ENCODE measurements around the gene PRR5. TPM values are rescaled to one million over a fixed set of nuclear protein-coding genes. Genes with fewer than 3 reads are reported as not detected.
A peak's percentile ranks its signal among the peaks of the same experiment; 100 is the strongest.

The PRR5 gene
- total RNA-seq, 2 donors from 2014 or later: 12.5 to 20.4 TPM

DNA sequence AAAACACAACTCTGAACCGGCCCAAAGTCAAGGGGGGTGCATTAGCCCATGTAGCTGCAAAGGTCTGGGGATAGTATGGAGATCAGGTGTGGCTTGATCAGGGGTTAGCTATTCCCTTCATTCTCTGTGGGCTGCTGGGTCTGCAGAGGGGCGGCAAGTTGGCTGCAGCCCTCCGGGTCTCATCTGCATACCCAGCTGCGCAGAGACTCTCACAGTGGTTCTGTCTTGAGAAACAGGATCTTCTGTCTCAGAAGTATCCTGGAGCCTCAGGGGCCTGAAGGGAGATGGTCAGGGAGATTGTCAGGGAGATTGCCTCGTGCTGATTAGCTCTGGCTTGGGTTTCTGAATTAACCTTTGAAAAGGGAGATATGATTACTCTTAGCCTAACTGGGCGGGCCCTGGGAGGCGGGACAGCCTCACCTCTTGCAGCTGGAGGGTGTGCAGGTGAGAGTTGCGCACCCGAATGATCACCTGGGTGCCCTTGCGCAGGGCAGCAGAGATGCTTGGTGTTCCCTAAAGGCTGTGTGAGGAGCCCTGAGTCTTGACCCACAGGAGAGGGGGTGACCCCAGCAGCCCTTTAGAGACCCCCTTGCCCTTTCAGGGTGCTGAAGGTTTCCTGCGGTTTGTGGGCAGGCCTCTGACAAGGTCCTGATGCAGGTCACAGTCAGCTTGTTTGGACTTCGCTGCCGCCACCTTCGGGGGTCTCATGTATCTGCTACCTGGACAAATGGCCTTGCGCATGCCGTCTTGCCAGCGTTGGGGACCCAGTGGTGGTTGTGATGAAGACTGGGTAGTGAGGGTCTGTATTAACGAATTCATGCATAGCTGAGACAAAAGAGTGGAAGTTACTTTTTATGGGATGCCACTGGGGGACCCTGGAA, 57.7 kb downstream of the PRR5 start:
- Histone ChIP-seq H3K4me1 (peaks cover 25% of the 10 kb centered on the region), H3K27ac (no peak overlapping the region), H3K36me3 (replicated peaks in 1 of 2; ENCODE audit: insufficient read depth in 1 of 2, low read depth in 2 of 2) (no peaks in the 10 kb centered on the region), H3K27me3 (no peaks in the 10 kb centered on the region), H3K4me3 (no peak overlapping the region), H3K9me3 (no peaks in the 10 kb centered on the region)
- intact Hi-C loops (cut with DNase I): no loop called here
- no peak for DNase-seq
- no peak for ATAC-seq
- 89 to 90% methylated on average over 4 to 18 of the region's 18 CpGs for WGBS, 2 donors
- TF ChIP-seq, protein P1, sequence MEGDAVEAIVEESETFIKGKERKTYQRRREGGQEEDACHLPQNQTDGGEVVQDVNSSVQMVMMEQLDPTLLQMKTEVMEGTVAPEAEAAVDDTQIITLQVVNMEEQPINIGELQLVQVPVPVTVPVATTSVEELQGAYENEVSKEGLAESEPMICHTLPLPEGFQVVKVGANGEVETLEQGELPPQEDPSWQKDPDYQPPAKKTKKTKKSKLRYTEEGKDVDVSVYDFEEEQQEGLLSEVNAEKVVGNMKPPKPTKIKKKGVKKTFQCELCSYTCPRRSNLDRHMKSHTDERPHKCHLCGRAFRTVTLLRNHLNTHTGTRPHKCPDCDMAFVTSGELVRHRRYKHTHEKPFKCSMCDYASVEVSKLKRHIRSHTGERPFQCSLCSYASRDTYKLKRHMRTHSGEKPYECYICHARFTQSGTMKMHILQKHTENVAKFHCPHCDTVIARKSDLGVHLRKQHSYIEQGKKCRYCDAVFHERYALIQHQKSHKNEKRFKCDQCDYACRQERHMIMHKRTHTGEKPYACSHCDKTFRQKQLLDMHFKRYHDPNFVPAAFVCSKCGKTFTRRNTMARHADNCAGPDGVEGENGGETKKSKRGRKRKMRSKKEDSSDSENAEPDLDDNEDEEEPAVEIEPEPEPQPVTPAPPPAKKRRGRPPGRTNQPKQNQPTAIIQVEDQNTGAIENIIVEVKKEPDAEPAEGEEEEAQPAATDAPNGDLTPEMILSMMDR (IDR thresholded peaks at IDR 0.05): no peak
- no peak for TF ChIP-seq POLR2A (IDR thresholded peaks at IDR 0.05)

DNA sequence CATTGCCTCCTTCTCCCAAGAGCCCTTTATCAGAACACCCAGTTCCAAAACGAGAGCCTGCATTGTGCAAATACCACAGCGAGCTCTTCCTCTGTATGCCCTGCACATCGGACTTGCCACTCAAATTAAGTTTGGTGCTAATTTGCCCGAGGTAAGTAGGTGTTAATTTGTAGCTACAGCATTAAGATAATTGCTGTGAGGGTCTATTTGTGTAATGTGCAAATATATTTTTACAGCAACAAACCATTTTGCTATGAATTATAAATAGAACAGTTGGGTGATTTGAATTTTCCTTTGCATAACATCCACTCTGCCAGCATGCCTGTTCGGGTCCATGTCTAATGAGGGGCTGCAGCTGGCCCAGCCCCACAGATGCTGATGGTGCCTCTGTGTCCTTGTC, 58.5 kb downstream of the PRR5 start:
- TF ChIP-seq, protein P1 (IDR thresholded peaks at IDR 0.05): no peak
- no peak for TF ChIP-seq POLR2A (IDR thresholded peaks at IDR 0.05)
- DNase-seq: no peak
- H3K27ac ChIP-seq: no peak overlapping the region
- H3K27me3 ChIP-seq: no peaks in the 10 kb centered on the region
- WGBS, 2 donors: 68 to 75% methylated on average over 5 of the region's 5 CpGs
- ATAC-seq: no peak
- no peaks in the 10 kb centered on the region for H3K9me3 ChIP-seq
- intact Hi-C loops (cut with DNase I): no loop called here
- H3K4me1 ChIP-seq: peaks cover 25% of the 10 kb centered on the region
- no peak overlapping the region for H3K4me3 ChIP-seq
- H3K36me3 ChIP-seq (replicated peaks in 1 of 2; ENCODE audit: insufficient read depth in 1 of 2, low read depth in 2 of 2): no peaks in the 10 kb centered on the region

DNA sequence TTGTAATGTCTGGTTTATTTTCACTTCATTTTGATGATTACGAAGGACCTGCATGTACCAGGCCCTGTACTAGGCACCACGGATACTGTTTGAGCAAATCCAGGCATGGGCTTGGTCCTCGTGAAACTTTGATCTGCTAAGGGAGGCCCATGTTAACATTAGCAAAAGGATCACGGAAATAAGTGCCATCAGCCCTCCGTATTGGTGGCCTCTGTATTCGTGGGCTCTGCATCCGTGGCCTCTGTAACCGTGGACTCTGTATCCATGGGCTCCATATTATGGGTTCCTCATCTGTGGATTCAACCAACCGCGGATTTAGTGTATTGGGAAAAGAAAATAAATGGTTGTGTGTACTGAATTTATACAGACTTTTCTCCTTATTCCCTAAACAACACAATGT, 59.0 kb downstream of the PRR5 start:
- Histone ChIP-seq H3K4me3 (no peak overlapping the region), H3K27ac (no peak overlapping the region), H3K4me1 (peaks cover 25% of the 10 kb centered on the region), H3K36me3 (replicated peaks in 1 of 2; ENCODE audit: insufficient read depth in 1 of 2, low read depth in 2 of 2) (no peaks in the 10 kb centered on the region), H3K27me3 (no peaks in the 10 kb centered on the region), H3K9me3 (no peaks in the 10 kb centered on the region)
- WGBS, 2 donors: 87 to 97% methylated on average over 8 to 10 of the region's 10 CpGs
- intact Hi-C loops (cut with DNase I): no loop called here
- DNase-seq (no peak), ATAC-seq (no peak)
- TF ChIP-seq, protein P1 (IDR thresholded peaks at IDR 0.05): no peak
- no peak for TF ChIP-seq POLR2A (IDR thresholded peaks at IDR 0.05)

DNA sequence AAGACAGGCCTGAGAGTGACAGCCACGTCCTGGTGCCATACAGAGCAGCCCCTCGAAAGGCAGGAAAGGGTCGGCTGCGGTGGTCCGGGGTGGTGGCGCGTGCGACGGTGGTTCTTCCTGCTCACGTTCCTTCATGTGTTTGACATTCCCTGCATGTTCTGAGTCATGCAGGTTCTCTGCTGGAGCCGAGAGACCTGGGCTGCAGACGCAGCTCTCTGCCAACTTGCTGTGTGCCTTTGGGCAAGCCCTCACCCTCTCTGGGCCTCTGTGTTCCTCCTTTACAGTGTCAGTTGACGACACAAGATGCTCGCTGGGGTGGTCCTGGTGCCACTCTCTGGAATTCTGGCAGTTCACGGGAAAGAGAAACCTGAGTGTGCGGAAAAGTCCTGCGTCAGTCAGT, 62.4 kb downstream of the PRR5 start:
- peaks cover 25% of the 10 kb centered on the region for H3K4me1 ChIP-seq
- H3K9me3 ChIP-seq: no peaks in the 10 kb centered on the region
- WGBS, 2 donors: 92 to 93% methylated on average over 16 to 17 of the region's 17 CpGs
- no peaks in the 10 kb centered on the region for H3K27me3 ChIP-seq
- intact Hi-C loops (cut with DNase I): no loop called here
- no peak for ATAC-seq
- no peak for TF ChIP-seq POLR2A (IDR thresholded peaks at IDR 0.05)
- TF ChIP-seq, protein P1 (IDR thresholded peaks at IDR 0.05): no peak
- no peak for DNase-seq
- no peak overlapping the region for H3K27ac ChIP-seq
- H3K36me3 ChIP-seq (replicated peaks in 1 of 2; ENCODE audit: insufficient read depth in 1 of 2, low read depth in 2 of 2): no peaks in the 10 kb centered on the region
- H3K4me3 ChIP-seq: no peak overlapping the region

DNA sequence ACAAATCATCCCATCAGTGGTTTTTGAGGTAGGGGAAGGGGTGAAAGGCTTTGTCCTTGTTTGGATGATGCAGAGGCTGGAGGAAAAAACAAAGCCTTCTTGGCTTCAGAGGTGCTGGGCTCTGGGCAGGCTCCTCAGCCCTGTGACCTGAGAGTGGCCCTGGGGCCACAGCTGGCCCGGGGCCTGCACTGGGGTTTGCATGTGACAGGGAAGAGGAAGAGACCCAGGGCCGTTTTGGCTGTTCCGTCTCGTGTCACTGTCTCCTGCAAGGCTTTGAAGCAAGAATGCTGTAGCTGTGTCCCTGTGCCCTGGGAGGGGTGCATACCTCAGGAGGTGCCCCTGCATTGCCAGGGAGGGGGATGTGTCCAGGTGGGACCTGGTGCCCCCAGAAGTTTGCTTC, 63.0 kb downstream of the PRR5 start:
- no peaks in the 10 kb centered on the region for H3K9me3 ChIP-seq
- H3K4me1 ChIP-seq: peaks cover 25% of the 10 kb centered on the region
- DNase-seq: no peak
- no peak overlapping the region for H3K4me3 ChIP-seq
- intact Hi-C loops (cut with DNase I): no loop called here
- ATAC-seq: no peak
- H3K27ac ChIP-seq: peak overlapping the region in 1 of 4 donors; percentile 25
- WGBS, 2 donors: 60 to 77% methylated on average over 4 of the region's 4 CpGs
- TF ChIP-seq, protein P1 (IDR thresholded peaks at IDR 0.05): no peak
- no peaks in the 10 kb centered on the region for H3K27me3 ChIP-seq
- no peaks in the 10 kb centered on the region for H3K36me3 ChIP-seq (replicated peaks in 1 of 2; ENCODE audit: insufficient read depth in 1 of 2, low read depth in 2 of 2)

Data from body of pancreas (tissue), 4 donors.